UCSD-AML1 (cell line): ENCODE data around the gene VCAN.

Experiments used
- DNase-seq: peaks from one replicate; lab custom pipeline; 2025; ENCODE audit not compliant: unreplicated experiment; lab: John Stamatoyannopoulos, UW

The VCAN gene

DNA sequence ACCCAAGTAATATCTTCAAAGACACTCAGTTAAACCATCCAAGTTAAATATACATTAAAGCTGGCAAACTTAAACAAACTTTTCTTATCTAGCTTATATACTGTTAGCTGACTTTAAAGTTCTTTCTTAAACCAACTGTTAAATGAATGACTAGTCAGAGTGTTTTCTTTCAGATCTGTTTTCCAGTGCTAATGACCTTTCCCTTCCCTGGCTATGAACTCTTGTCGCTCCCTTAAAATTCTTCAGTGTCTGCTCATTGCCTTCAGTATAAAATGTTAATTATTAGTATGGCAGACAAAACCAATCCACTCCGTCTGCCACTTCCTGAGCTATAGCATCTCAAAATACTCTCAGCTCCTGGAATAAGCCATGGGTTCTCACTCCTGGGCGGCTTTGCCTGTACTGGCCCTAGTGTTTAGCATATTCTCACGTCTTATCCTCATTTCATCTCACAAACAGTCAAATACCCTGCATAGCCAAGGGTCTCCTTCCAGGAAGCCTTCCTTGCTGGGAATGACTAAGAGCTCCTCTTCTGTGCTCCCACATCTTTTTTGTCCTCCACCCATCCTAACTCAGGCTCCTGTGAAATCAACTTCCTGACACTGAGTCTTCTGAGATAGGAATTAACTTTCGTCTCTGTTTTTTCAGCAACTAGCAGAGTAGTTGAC is 87.7 kb downstream of the VCAN start:
- DNase-seq = no peak

GRCh38 chr5:83562071-83562606 is 90.6 kb downstream of the VCAN start:
- no peak for DNase-seq

DNA sequence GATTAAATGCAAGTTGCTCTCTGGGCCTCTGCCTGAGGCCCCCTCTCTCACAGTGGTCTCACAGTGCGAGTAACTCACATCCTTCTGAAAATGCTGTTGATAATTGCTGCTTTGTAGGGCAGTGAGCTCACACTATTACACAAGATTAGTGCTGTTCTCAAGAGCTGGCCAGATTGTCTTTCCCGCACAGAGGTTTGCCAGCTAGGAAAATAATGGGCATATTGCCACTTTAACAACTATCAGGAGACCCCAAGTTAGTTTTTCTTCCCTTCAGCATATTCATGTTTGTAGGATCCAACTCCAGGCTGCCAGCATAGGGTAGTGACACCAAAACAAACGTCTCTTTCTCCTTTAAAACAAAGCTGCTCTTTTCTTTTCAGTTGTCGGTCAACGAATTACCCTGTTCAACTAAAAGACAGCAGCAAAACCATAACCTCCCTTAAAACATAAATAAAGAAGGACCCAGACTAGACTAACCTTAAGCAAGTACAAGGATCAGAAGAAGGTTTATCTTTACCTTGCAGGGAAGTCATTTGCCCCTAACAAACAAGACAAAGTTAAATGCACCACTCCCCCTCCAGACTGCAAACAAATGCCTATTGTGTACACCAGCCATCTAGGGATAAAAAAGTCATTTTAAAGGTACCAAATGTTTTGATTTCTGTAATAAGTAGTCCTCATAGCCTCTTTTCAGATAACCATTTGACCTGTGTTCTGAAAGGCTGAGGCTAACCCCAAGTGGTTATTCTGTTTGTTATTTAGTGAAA is 91.4 kb downstream of the VCAN start:
- no peak for DNase-seq

- no peak for DNase-seq
Measured at GRCh38 chr5:83563631-83564030, 92.1 kb downstream of the VCAN start.

DNA sequence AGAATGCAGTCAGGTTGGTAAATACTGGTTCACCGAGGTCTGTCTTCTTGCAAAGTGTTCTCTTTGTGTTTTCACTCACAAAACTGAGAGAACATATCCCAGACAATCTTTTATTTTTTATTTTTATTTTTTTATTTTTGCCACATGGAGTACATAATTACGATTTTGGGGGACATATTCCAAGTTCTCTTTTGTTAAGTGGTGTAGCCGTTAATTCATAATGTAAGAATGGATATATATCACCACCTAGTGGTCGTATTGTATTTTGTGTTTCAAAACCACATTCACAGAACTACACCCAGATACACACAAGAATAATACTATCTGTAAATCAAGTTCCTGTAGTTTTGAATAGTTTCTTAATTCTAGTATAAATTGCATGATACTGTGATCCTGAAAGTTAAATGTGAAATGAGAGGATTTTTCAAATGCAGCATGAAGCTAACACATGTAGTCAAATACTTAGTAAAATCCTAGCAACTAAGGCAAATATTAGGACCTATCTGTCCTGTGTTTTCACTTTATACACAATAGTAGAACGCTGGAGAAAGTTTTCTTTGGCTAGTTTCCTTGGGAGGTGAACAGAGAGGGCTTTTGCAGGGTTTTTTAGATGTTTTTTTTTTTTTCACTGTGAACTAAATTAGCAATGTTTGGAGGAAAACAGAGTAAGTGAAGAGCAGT is 92.7 kb downstream of the VCAN start:
- DNase-seq = no peak

GRCh38 chr5:83567741-83568140 is 96.2 kb downstream of the VCAN start:
- no peak for DNase-seq

GRCh38 chr5:83568186-83568585 is 96.6 kb downstream of the VCAN start:
- no peak for DNase-seq

DNA sequence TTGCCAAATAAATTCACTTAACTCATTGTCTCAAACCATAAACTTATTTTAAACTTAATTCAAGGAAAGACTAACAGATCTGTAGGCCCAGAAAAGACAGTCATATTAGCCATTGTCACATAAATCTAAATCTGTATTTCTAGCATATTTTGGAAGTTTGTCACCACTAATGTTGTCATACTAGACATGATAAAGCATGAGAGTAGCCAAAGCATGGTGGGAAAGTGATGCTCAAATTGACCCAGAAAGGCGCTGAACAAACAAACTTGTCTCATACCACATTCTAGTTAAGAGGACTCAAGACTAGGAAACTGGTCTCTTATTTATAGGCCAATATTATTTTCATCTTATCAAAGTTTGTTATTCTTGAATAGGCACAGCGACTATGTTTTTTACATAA is 99.4 kb downstream of the VCAN start:
- no peak for DNase-seq

GRCh38 chr5:83572271-83572670 is 100.7 kb downstream of the VCAN start:
- no peak for DNase-seq

- no peak for DNase-seq
Measured at GRCh38 chr5:83576341-83576740, 104.8 kb downstream of the VCAN start.

DNA sequence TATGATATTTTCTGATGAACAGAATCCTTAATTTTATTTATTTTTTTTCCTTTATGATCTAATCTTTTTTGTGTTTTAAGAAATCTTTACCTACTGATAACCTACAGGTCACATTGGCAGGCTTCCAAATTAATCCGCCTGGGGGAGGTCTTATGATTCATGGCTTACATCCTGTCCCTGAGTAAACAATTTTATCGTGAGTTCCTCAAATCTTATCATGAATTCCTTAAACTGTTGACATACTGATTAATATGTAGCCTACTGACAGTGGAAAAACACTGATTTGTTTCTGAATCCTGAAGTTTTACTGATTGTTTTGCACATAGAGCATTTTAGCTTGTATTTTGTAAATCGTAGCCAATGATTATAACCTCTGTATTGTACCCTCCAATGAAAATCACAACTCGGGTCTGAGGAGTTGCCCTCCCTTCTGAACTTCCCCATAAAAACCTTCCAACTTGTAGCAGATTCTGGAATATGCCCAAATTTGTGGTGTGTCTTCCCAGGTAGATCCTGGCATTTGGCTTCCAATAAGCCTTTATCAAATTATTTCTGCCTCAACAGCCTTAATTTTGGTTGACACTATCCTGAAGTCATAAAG is 105.6 kb downstream of the VCAN start:
- DNase-seq = no peak

- DNase-seq = no peak
Measured at GRCh38 chr5:83583859-83584258, 112.3 kb downstream of the VCAN start.

GRCh38 chr5:83586874-83587776 is 115.6 kb downstream of the VCAN start:
- no peak for DNase-seq

- DNase-seq = no peak
Measured at GRCh38 chr5:83589786-83590185, 118.2 kb downstream of the VCAN start.

- no peak for DNase-seq
Measured at GRCh38 chr5:83590966-83591365, 119.4 kb downstream of the VCAN start.

GRCh38 chr5:83595217-83595616 is 123.7 kb downstream of the VCAN start:
- no peak for DNase-seq

- peak; percentile 25 for DNase-seq
Measured at GRCh38 chr5:83608122-83608521, 136.6 kb downstream of the VCAN start.

DNA sequence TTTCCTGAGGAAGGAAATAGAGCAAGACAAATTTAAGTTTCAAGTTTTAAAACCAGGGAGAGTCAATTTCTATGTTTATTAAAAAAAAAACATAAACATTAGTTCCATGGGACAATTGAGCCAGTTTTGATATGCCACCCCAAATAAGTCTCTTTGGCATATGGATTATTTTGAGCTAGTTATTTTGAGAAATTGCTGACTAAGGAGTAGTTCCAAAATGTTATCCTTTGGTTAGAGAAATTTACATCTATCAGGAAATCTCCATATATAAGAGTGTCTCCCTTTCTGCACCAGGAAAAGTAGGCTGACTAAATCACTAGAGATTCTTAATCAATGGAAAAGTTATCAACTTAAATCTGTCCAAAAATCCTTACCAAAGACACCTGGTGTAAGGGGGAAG is 143.3 kb downstream of the VCAN start:
- no peak for DNase-seq

DNA sequence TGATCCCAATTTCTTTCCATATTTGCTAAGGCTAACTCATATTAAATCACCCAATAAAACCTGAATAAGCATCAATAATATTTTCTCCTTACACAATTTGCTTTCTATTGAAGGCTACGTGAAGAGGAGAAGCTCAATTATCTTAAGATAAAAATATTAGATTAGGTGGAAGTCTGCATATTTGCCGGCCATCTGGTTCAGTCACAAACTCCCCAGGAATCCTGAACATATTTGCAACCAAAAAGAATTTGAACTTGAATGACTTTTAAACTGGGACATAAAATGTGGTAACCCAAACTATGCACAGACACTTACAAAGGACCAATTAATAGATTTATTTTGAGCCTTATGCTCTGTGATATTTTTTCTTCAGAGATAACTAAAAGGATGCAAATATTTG is 156.8 kb downstream of the VCAN start:
- no peak for DNase-seq
